Transverse colon (tissue), 4 donors: ENCODE data around the gene HNRNPA3. TPM values are rescaled to one million over a fixed set of nuclear protein-coding genes. Genes with fewer than 3 reads are reported as not detected.

Experiments used
- DNase-seq: peaks from one replicate; pipeline ENCODE4 v3.0.0-alpha.2; 2019
- H3K27ac ChIP-seq, 4 donors: fragments of 200-600 bp; sonication (generic); 2 replicates each; pipeline ENCODE4 v1.5.1; 2016 to 2018; ENCODE audit warnings: inconsistent platforms in 4 of 4
- H3K27me3 ChIP-seq: fragments of 200-600 bp; sonication (generic); 2 replicates; pipeline ENCODE4 v1.5.1; 2017; ENCODE audit warnings: inconsistent platforms
- H3K36me3 ChIP-seq, 4 donors: fragments of 200-600 bp; sonication (generic); 2 replicates each; pipeline ENCODE4 v1.5.1; 2017 to 2019; ENCODE audit warnings: inconsistent platforms in 4 of 4
- H3K4me1 ChIP-seq, 4 donors: fragments of 200-600 bp; sonication (generic); 2 replicates each; pipeline ENCODE4 v1.5.1; 2017 to 2020; ENCODE audit warnings: inconsistent platforms in 4 of 4
- H3K4me3 ChIP-seq, 4 donors: fragments of 200-600 bp; sonication (generic); 1 replicate in 1 of 4; 2 replicates in 3 of 4; pipeline versions ENCODE4 v1.5.1 to v1.6.1; 2017 to 2019; ENCODE audit warnings: inconsistent platforms in 4 of 4
- H3K9me3 ChIP-seq, 2 donors: fragments of 200-600 bp; sonication (generic); 2 replicates each; pipeline ENCODE4 v1.5.1; 2017 to 2019; ENCODE audit warnings: inconsistent platforms in 2 of 2
- CTCF ChIP-seq, 5 experiments: fragments of 200-600 bp in 3 of 5; fragments of 450-650 bp in 2 of 5; sonication (generic) in 3 of 5; IDR thresholded peaks; 1 replicate in 2 of 5; 2 replicates in 3 of 5; pipeline ENCODE4 v1.5.1; 2016 to 2017; ENCODE audit warnings: antibody characterized with exemption in 5 of 5, inconsistent platforms in 3 of 5, mild to moderate bottlenecking in 2 of 5, moderate library complexity in 1 of 5
- EP300 ChIP-seq: sonication (generic); formaldehyde crosslinking; IDR thresholded peaks from one replicate; pipeline ENCODE4 v1.6.1; 2017; ENCODE audit warnings: antibody characterized with exemption, low read depth
- POLR2A ChIP-seq: fragments of 450-650 bp; IDR thresholded peaks from one replicate; pipeline ENCODE4 v1.6.1; 2016; ENCODE audit warnings: antibody characterized with exemption, mild to moderate bottlenecking, moderate library complexity
- POLR2AphosphoS5 ChIP-seq, 3 donors: sonication (generic); formaldehyde crosslinking; IDR thresholded peaks; one replicate each; pipeline ENCODE4 v1.6.1; 2016; ENCODE audit warnings: antibody characterized with exemption in 3 of 3
- WGBS, 2 donors: methylation state at CpG; one replicate each; pipeline ENCODE4 v1.1.5; 2018; ENCODE audit warnings: low coverage in 1 of 2; 5-methylcytosine and 5-hydroxymethylcytosine counted together
- in situ Hi-C, 4 donors: fragments of 200-750 bp; cut with MboI; loops; one replicate each; pipeline versions ENCODE4 v1.15.0 to v1.15.1; 2017; ENCODE audit warnings: low sequenced_read_pairs in 3 of 4, low pct_ligation_motif_present in 1 of 4, low pct_unique_long_range_greater_than_20kb in 1 of 4
- intact Hi-C: fragments of 100-400 bp; cut with DNase I; formaldehyde crosslinking; loops from one replicate; pipeline ENCODE4 v1.15.1; 2023; ENCODE audit warnings: low total_unique reads
- total RNA-seq, 4 donors: library from RNA; depleted of rRNA; stranded (reverse); fragments of >200 nt; gene quantifications; one replicate each; pipeline ENCODE4 v1.1.0, GENCODE V29; 2016

The HNRNPA3 gene
- total RNA-seq, 4 donors from 2014 or later: 40.6 to 83.2 (median 57.4) TPM

GRCh38 chr2:177256026-177256425 is 43.4 kb downstream of the HNRNPA3 start:
- intact Hi-C loops: no loop called here
- in situ Hi-C loops: no loop called here
- Histone ChIP-seq H3K9me3 (no peaks in the 10 kb centered on the region), H3K36me3 (no peaks in the 10 kb centered on the region), H3K4me3 (no peak overlapping the region), H3K27me3 (no peaks in the 10 kb centered on the region), H3K27ac (peak overlapping the region in 2 of 4 donors; percentile 64 to 67), H3K4me1 (peaks cover 42 to 98% (median 83%) of the 10 kb centered on the region in 4 donors)
- WGBS, 2 donors: 70 to 82% methylated on average over 2 of the region's 2 CpGs
- TF ChIP-seq CTCF (IDR thresholded peaks at IDR 0.05) (no peak), POLR2AphosphoS5 (IDR thresholded peaks at IDR 0.05) (no peak), EP300 (no peak), POLR2A (no peak)
- DNase-seq: no peak

- WGBS, 2 donors: 80 to 87% methylated on average over 1 to 3 of the region's 3 CpGs
- intact Hi-C loops: no loop called here
- H3K27ac ChIP-seq: peak overlapping the region in 3 of 4 donors; percentile 11 to 50 (median 17)
- no peaks in the 10 kb centered on the region for H3K9me3 ChIP-seq
- no peak for TF ChIP-seq POLR2A
- no peak for TF ChIP-seq CTCF (IDR thresholded peaks at IDR 0.05)
- TF ChIP-seq POLR2AphosphoS5 (IDR thresholded peaks at IDR 0.05): no peak
- in situ Hi-C loops: no loop called here
- H3K4me3 ChIP-seq: no peak overlapping the region
- DNase-seq: no peak
- H3K27me3 ChIP-seq: no peaks in the 10 kb centered on the region
- H3K36me3 ChIP-seq: no peaks in the 10 kb centered on the region
- peaks cover 44 to 98% (median 83%) of the 10 kb centered on the region in 4 donors for H3K4me1 ChIP-seq
Measured at GRCh38 chr2:177256695-177257094, 44.1 kb downstream of the HNRNPA3 start.

- 86% methylated on average over 5 of the region's 5 CpGs; no CpG with 5 or more reads in 1 of the 2 donors for WGBS, 2 donors
- Histone ChIP-seq H3K27ac (peak overlapping the region in 2 of 4 donors; percentile 11 to 19), H3K36me3 (no peaks in the 10 kb centered on the region), H3K27me3 (no peaks in the 10 kb centered on the region), H3K4me1 (peaks cover 37 to 95% (median 81%) of the 10 kb centered on the region in 4 donors), H3K4me3 (no peak overlapping the region), H3K9me3 (no peaks in the 10 kb centered on the region)
- in situ Hi-C loops (no loop called here), intact Hi-C loops (no loop called here)
- no peak for TF ChIP-seq POLR2A
- TF ChIP-seq CTCF (IDR thresholded peaks at IDR 0.05): no peak
- no peak for TF ChIP-seq POLR2AphosphoS5 (IDR thresholded peaks at IDR 0.05)
- no peak for TF ChIP-seq EP300
- no peak for DNase-seq
Measured at GRCh38 chr2:177257471-177257870, 44.9 kb downstream of the HNRNPA3 start.

- in situ Hi-C loops: no loop called here
- no peaks in the 10 kb centered on the region for H3K9me3 ChIP-seq
- no peak for DNase-seq
- H3K4me3 ChIP-seq: no peak overlapping the region
- intact Hi-C loops: no loop called here
- 94 to 100% methylated on average over 2 of the region's 2 CpGs for WGBS, 2 donors
- no peaks in the 10 kb centered on the region for H3K36me3 ChIP-seq
- TF ChIP-seq POLR2A (no peak), POLR2AphosphoS5 (IDR thresholded peaks at IDR 0.05) (no peak), EP300 (no peak), CTCF (IDR thresholded peaks at IDR 0.05) (no peak)
- peak overlapping the region in 1 of 4 donors; percentile 19 for H3K27ac ChIP-seq
- H3K4me1 ChIP-seq: peaks cover 31 to 90% (median 75%) of the 10 kb centered on the region in 4 donors
- no peaks in the 10 kb centered on the region for H3K27me3 ChIP-seq
Measured at GRCh38 chr2:177258059-177258458, 45.5 kb downstream of the HNRNPA3 start.
